HG03378 (cell line): ENCODE data around the gene HTRA3.

Source experiments
- ATAC-seq: cut with Tn5 transposase; IDR thresholded peaks from one replicate; pipeline ENCODE4 v1.9.1; 2021; ENCODE audit warnings: mild to moderate bottlenecking, moderate library complexity; ENCODE audit not compliant: unreplicated experiment

The HTRA3 gene

DNA sequence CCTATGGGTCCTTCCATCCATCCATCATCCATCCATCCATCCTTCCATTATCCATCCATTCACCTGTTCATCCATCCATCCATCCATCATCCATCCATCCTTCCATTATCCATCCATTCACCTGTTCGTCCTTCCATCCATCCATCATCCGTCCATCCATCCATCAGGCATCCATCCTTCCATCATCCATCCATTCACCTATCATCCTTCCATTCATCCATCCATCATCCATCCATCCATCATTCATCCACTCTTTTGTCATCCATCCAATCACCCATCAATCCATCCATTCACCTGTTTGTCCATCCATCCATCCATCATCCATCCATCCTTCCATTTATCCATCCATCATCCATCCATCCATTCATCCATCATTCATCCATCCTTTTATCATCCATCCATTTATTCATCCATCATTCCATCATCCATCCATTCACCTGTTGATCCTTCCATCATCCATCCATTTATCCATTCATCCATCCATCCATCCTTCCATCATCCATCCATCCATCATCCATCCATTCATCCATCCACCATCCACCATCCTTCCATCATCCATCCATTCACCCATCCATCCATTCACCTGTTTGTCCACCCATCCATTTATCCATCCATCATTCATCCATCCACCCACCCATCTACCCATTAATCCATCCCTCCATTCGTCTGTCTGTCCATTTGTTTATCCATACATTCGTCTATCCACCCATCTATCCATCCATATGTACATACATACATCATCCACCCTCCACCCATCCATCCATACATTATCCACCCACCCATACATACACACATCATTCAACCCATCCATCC lies 35.7 kb upstream of the HTRA3 start:
- ATAC-seq: no peak

DNA sequence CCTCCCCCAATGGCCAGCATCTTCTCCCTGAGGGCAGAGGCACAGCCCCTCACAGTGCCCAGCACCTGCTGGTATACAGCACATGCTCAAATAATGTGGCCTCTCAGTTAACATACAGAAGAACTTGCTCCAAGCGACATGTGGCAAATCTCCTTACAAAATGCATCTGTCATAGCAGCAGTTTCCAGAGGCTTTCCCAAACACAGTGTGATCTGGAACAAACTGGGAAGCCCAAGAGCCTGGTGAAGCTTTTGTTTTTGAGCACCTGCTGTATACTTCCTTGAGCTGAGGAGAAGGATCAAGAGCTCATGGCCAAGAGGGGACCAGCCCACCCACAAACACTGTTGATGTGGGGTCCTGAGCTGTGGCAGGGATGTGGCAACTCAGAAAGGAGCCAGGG lies 34.8 kb upstream of the HTRA3 start:
- no peak for ATAC-seq

DNA sequence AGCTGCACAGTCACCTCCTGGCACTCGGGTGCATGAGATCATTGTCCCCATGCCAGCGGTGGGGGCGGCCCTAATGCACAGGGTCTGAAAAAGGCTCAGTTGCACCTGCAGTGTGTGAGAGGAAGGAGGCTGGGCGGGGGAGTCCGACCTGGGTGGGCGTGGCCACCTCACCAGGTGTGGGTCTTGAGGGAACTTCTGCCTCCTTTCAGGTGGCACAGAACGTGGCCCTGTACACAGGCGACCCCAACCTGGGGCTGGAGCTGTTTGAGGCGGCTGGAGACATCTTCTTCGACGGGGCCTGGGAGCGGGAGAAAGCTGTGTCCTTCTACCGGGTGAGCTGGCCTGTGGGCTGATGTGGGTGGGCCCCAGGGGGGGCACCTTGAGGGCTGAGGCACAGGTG lies 34.3 kb upstream of the HTRA3 start:
- no peak for ATAC-seq

DNA sequence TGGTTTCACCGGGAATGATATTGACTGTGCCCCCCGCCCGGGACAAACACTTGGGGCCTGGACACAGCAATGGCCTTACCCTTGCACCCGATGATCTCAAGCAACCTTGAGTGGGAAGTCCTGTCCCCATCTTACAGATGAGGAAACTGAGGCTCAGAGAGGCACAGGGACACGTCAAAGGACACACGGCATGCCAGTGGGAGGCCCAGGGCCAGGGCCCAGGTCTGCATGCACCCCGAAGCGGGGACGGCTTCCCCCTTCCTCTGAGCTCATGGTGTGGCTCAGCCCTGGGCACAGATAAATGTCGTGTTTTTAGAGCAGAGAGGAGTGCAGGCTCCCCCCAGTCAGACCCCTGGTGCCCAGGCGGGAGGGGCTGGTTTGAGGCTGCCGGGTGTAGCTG lies 33.9 kb upstream of the HTRA3 start:
- ATAC-seq: no peak

DNA sequence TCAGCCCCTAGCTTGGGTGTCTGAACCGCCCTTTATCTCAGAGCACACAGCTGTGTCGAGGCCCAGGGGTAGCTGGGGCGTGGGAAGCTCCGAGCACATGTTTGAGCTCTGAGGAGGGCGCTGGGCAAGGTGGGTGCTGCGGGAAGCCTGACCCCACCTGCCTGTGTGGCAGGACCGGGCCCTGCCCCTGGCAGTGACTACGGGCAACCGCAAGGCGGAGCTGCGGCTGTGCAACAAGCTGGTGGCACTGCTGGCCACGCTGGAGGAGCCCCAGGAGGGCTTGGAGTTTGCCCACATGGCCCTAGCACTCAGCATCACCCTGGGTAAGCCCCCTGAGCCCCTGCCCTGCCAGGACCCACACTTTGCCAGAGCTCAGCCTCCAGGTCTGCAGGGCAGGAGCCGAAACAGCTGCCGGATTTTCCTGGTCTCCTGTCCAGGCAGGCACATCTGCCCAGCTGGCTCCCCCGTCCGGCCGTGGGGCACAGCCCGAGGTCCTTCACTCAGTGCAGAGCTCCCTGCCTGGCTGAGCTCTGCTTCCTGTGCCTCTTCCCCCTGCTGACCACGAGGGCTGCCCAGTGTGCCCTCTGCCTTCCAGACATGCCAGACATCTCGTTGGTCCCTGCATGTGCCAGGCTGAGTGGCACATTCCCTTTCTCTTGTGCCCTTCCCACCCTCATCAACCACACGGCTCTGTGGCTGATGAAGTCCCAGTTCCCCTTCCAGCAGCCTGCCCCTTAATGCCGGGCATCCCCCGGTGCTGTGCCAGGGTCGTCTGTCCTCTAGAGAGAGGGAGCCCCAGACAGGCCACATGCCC lies 33.2 kb upstream of the HTRA3 start:
- no peak for ATAC-seq

DNA sequence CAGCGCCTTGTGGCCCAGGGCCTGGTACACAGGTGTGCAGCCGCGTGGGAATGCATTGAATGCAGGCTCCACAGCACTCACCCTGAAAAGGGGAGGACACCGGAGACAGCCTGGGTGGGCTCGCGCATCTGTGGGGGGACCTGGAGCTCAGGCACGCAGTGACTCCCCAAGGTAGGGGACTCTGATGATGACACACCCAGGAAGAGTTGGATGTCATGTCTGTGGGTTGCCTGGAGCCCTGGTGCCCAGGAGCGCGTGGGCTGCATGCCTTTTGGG lies 32.7 kb upstream of the HTRA3 start:
- ATAC-seq: no peak

DNA sequence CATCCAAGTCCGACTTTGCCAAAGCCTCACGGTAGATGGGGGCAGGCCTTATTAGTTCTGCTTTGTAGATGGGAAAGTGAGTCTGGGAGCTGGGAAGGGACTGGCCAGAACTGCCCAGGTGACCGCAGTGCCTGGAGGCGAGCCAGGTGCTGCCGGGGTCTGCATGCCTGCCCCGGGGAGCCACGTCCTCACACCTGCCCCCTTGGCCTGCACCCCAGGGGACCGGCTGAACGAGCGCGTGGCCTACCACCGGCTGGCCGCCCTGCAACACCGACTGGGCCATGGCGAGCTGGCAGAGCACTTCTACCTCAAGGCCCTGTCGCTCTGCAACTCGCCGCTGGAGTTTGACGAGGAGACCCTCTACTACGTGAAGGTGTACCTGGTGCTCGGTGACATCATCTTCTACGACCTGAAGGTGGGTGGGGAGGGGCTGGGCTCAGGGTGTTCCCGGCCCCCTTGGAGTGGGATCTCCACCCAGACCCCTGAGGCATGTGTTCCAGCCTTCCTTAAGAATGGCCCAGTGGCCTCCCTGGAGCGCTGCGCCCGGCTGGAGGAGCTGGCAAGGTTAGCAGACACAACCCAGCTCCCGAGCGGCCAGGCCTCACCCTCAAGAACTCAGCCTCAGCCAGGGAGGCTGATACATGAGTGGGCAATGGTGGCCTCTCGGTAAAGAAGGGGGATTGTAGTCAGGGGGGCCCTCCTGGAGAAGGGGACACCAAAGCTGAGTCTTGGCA lies 32.1 kb upstream of the HTRA3 start:
- ATAC-seq: no peak

DNA sequence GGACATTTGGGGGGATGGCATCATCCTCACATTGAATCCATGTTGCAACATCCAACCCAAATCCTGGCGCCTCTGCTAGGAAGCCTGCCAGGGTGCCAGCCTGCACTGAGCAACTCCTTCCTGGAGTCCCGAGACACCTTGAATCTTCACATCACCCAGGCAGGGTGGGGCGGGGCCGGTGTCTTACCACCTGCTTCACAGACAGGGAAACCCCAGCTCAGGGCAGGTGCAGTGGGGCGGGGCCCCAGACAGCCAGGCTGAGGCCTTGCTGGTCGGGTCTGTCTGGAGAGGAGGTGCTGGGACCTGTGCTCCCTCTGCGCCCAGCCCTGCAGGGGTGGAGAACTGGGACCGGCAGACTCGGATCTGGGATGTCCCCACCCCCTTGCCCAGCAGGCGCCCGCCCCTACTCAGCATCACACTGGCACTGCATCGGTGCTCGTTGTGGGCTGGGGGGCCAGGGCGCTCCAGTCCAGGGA lies 31.5 kb upstream of the HTRA3 start:
- ATAC-seq: no peak

DNA sequence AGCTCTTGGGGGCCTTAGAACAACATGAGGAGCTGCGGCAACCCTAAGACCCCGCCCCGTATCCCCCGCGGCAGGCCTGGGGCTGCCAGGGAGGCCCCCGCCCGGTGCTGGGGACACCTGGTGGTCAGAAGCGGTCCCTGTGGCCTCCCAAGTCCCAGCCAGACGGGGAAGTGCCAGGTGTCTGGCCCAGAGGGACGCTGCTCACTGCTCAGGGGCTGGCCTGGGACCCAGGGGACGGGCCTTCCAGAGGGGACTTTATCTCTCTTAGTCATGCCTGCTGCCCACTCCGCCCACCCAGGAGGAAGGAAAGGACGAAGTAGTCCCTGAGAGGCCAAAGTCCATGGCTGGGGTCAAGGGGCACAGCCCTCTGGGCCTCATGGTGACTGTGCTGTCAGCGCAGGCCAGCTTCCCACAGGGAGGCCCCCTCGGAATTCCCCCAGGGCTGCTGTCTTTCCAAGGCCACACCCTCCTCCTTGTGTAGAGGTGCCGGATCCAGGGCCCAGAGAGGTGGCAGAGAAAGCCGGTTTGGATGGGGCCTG lies 31.0 kb upstream of the HTRA3 start:
- no peak for ATAC-seq

DNA sequence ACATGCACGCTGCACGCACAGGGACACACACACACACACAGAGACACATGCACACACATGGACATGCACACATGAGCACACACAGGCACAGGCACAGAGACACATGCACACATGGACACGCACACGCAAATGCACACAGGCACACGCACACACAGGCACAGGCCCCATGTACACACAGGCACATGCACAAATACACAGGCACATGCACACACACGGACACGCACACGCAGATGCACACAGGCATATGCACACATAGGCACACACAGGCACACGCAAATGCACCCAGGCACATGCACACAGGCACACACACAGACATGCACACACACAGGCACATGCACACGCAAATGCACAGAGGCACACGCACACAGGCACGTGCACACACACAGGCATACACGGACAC lies 30.3 kb upstream of the HTRA3 start:
- no peak for ATAC-seq

DNA sequence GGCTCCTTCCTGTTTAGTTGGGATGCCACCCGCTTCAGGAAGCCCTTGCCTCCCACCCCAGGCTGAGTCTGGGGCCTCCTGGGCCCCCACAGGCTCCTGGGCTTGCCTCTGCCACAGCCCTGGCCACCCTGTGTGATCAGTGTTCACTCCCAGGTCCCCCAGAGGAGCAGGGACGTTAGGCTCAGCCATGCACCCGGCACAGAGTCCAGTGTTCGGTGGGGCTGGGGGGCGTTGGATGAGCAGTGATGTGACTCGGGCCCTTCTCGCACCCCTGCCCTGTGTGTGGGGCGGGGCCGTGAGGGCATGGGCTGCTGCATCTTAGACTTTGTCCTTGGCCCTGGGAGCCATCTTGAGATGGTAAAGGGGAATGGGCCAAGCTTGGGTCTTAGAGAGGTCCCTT lies 29.9 kb upstream of the HTRA3 start:
- ATAC-seq: no peak

DNA sequence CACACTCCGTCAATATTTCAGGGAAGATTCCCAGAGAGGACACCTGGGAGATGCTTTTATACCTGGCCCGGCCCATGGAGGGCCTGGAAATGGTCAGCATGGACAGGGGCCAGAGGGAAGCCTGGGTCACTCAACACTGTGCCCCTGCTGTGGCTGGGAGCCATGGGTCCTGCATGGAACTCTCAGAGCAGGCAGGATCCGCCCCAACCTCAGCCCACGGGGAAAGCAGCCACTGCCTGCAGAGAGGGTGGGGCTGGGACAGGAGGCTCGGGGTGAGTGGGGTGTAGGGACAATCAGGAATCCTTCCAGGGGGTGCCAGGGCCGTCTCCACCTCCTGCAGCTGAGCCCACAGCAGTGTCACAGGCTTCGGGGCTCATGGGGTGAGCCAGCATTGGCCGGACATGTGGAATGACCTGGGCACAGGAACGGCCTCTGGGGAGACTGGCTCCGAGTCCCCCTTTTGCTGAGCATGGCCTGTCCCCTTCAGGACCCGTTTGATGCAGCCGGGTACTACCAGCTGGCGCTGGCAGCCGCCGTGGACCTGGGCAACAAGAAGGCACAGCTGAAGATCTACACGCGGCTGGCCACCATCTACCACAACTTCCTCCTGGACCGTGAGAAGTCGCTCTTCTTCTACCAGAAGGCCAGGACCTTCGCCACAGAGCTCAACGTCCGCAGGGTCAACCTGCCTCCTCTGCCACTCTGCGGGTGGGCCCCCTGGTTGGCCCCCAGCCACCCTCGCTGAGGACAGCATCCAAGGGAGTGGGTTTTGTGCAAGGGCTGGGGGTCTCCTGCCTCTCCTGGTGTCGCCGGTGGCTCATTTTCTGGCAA lies 29.1 kb upstream of the HTRA3 start:
- no peak for ATAC-seq

DNA sequence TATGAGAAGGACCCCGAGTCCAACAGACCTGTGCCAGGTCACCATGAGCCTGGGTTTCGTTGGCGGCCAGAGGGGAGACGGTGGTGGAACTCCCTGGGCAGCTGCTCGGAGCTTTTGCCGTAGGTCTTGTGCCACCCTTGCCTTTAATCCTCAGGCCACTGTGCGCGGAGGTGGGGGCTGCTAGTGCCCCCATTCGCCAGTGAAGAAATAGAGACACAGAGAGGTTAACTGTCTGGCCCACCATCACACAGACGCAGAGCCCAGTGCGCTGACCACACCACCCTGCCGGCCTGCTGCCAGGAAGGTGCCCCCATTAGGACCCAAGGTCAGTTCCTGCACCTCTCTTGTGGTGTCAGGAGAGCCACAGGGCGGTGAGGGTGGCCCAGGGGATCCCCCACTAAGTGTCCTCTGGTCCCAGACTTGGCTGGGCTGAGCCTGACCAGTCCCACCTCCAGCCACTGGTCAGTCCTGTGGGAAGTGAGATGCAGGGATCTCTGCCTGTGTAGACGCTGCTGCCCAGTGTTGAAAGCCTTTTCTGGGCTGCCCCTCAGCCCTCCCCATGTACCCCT lies 28.3 kb upstream of the HTRA3 start:
- ATAC-seq: no peak

DNA sequence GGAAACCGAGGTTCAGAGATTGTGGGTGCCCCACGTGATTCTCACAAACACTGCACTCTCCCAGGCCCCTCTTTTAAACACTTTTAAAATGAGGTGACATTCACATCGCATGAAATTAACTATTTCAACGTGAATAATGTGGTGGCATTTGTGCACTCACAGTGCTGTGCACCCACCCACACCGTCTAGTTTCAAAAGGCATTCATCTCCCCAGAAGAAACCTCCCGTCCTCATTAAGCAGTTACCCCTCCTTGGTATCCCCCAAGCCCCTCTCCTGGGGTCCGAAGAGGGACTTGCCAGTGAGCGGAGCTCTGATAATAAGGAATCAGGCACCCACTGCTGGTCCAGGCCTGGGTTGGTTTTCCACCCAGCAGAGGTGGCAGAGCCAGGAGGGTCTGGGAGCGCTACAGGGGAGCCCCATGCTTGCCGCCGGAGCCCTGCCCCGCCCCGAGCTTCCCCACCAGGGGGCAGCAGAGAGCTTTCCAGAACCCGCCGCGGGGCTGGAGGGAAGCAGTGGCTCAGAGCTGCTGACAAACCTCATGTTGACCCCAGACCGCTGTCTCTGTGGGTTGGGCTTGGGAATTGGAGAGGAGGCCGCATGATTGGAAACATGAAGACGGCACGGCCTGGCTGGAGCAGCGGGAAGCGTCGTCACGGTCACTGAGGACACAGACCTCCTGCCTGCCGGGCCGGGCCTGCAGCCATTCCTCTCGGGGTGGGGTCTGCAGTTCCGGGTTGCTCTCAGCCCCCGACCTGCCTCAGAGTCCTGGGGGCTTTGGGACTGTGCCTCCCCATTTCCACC lies 27.5 kb upstream of the HTRA3 start:
- ATAC-seq: peak; percentile 65

DNA sequence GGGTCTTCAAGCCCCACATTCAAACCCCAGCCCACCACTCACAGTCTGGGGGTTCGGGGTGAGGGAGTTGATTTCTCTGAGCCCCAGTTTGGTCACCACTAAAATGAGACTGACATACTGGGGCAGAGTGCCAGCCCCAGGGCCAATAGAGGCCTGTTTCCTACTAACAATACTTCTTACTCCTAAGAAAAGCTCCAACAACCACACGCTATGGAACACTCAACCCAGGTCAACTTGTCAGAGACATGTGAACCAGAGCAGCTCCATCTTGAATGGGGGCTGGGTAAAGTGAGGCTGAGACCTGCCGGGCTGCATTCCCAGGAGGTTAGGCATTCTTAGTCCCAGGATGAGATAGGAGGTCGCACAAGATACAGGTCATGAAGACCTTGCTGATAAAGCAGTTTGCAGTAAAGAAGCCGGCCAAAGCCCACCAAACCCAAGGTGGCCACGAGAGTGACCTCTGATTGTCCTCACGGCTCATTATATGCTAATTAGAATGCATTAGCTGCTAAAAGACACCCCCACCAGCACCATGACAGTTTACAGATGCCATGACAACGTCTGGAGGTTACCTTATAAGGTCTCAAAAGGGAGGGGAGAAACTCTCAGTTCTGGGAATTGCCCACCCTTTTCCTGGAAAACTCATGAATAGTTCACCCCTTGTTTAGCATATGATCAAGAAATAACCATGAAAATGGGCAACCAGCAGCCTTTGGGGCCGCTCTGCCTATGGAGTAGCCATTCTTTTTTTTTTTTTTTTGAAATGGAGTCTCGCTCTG lies 26.6 kb upstream of the HTRA3 start:
- no peak for ATAC-seq

DNA sequence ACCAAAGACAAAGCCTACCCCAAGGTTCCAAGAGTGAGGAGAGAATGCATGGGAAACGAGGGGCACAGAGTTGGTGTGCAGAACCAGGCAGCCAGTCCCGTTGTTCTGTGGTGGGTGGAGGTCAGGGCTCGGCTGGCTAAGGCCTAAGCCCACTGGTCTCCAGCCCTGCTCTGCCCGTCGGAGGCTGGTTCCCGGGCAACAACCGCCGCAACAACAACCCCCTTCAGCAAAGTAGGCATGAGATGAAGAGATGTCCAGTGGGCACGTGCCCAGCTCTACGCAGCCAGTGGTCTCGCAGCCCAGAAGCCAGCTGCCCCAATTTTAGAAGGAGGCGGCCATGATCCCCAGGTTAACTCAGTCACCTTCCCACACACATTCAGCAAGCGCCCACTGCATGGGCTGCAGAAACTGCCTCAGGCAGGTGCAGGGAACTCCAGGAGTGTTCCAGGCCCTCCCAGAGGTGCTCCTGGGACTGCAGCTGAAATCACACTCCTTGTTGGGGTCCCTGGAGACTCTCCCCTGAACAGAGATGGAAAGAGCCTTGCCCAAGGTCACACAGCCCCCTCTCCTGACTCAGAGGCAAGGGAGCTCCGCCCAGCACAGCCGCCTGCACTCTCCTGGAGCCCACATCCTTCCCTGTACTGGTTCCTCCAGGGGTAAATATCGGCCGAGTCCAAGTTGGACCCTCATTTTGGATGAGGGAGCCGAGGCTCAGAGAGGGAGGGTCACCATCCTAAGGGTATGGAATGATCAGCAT lies 25.4 kb upstream of the HTRA3 start:
- ATAC-seq: no peak

DNA sequence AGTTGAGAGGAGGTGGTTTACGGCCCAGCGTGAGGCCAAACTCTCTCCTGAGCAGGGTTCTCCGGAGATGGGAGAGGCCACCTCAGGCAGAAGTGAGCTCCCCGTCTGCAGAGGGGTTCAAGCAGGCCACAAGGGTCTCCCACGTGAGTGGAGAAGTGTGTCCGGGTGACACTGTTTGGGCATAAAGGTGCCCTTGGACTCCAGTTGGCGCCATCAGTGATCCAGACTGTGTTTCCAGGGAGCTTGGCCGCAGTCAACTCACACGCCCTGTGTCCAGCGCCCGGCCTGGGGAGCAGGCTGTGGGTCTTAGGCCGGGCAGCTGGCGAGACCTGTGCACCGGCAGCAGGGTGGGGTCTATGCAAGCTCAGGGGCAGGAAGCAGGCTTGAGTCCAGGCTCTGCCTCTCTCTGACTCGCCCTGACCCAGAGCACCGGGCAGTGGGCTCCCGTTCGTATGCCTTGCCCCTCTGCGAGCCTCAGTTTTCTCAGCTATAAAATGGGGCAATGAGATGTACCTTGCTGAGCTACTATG lies 24.6 kb upstream of the HTRA3 start:
- no peak for ATAC-seq
